KG1 (cell line): Measurements from ENCODE around the gene TNNI3.

Experiments
- DNase-seq: peaks from one replicate; lab custom pipeline; 2025; lab: John Stamatoyannopoulos, UW

Gene TNNI3

DNA sequence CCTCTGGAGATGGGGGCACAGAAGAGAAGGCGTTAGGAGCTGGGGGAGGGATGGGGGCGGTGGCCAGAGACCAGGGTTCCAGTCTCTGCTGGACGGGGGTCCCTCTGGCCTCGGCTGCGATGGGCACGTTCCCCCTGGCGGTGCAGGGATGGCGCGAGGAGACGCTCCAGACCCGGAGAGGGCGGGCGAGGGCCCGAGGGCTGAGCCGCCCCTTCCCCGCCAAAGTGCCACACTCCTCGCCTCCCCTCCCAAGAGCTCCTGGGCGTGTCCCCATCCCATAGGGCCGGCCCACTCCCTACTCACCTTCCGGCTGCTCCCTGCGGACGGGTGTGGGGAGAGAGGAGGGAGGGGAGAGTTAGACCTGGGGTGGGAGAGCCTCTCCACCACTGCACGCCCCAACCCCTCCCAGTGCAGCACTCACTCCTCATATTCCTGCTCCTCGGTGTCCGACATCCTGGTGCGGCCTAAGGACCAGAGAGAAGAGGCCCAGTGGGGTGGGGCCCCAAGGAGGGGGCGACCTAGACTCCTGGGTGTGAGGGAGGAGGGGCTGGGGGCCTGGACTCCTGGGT is 10.7 kb downstream of the TNNI3 start:
- DNase-seq = no peak

DNA sequence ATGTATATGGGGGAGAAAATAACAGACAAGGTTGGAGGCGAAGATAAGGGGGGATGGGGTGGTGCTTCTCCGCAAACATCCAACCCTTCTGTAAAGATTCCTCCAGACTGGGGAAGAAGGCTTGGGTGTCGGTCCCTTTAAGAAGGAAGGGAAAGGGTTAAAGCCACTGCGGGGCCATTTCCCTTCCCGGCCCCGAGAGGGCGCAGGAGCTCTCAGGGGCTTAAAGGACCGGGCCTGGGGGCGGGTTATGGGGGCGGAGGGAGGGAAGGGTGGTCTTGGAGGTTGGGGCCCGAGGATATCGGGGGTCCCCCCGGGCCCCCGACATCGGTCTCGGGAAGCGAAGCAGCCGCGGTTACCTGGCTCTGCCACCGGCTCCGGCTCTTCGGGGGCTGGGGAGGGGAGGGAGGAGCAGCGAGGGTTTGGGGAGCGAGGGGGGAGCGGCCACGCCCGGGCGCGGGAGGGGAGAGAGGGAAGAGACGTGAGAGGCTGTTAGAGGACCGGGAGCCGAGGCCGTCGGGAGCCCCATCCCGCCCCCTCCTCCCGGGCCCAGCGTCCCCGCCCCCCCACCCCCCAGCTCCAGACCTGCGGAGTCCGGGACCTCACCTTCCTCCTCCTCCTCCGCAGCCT is 11.3 kb downstream of the TNNI3 start:
- DNase-seq = peak; percentile 24

DNA sequence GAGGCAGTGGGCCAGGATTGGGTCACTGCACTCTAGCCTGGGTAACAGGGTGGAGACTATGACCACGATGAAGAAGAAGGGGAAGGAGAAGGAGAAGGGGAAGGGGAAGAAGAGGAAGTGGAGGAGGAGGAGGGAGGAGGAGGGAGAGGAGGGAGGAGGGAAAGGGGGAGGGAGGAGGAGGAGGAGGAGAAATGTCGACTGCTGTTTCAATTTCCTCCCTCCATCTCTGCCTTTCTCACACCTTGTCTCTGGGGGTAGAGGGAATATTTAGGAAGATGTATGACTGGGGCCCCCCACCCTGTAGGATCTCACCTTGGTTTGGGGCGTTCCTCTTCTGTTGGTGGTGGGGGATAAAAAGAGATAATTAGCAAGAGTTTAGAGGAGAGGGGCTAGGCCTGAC is 12.3 kb downstream of the TNNI3 start:
- DNase-seq = no peak

DNA sequence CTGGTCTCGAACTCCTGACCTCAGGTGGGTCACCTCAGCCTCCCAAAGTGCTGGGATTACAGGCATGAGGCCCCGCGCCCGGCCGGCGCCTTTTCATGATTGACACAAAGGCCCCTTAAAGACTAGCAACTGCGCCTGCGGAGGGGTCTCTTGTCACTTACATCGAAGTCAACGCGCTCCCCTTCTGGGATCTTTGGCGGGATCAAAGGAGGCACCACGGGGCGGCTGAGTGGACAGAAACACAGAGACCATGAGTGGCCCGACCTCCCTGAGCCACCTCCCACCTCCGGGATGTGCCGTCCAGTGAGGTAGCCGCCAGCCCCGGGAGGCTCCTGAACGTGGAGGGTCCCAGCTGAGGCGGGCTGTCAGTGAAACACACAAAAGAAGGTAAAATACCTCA is 15.8 kb downstream of the TNNI3 start:
- no peak for DNase-seq

DNA sequence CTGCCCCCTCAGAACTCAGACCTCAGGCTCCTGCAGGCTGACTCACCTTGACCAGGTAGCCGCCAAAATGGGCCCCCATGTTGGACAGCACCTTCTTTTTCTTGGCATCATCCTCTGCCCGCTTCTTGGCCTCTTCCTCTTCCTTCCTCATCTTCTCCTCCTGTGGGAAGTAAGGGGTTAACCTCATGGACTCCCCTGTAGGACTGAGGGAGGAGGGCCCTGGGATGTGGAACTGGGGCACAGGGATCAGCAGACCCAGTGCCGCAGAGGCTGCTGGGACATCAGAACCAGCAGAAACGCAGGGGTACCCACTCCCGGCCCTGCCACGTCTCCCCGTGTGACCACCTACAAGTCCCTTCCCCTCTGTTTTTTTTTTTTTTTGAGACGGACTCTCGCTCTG is 19.6 kb downstream of the TNNI3 start:
- no peak for DNase-seq

DNA sequence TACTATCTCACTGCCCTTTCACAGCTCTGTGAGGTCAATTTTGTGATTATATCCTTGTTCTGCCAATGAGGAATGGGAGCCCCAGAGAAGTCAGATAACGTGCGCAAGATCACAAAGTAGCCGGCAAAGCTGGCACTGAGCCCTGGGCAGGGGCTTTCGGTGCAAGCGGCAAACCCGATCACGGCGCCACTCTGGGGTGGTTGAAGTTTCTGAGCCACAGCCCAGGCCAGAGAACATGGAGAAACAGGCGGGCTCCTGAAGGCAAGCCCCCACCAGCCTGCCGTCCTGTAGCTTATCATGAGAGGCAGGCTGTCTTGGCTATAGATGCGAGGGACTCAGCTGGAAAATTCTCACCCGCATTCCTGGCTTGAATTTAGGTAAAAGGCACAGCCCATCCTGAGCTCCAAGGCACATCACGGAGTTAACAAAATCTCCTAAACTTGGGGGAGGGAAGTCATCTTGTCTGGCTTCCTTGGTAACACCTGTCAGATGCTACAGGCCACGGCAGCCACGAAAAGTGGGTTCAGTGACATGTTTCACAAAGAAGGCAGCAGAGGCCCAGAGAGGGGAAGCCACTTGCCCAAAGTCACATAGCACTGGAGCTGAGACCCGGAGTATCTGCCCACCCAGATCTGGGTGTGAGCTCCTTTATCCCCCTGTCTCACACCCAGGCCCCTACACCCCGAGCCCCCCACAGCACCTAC is 21.0 kb downstream of the TNNI3 start:
- no peak for DNase-seq

DNA sequence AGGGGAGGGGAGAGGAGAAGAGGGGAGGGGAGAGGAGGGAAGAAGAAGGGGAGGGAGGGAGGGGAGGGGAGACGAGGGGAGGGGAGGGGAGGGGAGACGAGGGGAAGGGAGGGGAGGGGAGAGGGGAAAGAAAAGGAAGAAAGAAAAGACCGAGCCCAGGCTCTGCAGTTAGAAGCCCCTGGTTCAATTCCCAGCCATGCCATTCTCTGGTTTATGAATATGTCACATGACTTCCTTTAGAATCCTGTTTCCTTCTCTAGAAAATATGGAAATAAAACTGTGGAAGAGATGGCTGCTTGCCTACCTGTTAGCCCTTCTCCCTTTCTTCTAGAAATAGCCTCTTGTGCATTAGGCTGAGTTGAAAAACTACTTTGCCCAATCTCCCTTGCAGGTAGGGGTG is 22.8 kb downstream of the TNNI3 start:
- no peak for DNase-seq

DNA sequence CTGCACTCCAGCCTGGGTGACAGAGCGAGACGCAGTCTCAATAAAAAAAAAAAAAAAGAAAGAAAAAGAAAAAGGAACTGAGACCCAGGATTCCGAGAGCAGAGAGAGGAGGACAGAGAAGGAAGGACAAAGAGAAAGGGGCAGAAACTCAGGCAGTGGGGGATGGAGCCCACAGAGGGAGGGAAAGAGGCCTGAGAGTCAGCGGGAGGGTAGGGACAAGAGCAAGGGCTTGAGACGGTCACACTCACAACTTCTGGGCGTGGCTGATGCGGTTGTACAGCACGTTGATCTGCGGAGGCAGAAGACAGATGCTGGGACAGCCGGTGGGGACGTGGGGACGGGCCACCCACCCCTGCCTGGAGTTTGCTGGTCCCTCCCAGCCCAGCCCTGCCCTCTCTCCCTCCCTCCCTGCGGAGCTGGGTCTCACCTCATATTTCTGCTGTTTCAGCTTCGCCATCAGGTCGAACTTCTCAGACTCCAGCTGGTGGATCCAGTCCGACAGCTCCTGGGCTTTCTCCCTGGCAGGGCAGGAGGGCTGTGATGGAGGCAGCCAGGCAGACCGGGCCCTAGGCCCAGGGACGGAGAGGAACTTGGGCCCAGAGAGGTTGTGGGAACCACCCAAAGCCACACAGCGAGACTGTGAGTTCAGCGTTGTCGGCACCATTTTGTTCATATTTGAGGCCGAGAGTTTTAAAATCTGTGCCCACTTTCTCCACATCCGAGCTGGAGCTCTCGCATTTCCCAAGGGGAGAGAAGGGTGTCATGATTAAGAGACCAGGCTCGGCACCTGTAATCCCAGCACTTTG is 23.7 kb downstream of the TNNI3 start:
- DNase-seq = no peak

DNA sequence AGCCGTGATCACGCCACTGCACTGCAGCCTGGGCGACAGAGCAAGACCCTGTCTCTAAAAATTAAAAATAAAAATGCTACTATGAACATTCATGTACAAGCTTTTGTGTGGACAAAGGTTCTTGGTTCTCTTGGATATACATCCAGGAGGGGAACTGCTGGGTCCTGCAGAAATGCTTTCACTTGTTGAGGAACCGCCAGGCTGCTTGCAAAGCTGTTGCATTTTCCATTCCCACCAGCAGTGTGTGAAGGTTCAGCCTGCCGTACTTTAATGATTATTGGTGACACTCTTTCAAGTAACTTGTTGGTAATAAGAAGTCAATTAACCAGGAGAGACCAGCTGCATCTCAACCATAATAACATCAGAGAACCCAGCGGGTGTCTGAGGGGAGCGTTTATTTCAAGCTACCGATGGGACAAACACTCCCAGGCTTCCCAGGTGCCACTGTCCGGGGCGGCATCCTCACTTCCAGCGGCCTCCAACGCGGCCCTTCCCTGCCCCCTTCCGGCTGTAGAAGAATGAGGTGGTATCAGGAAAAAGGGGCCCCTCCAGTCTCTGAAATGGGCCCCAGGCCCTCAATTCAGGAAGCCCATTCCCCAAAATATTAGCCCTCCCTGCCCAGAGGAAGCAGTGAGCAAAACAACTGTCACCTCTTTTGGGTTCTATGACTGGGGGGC is 24.9 kb downstream of the TNNI3 start:
- DNase-seq = no peak

DNA sequence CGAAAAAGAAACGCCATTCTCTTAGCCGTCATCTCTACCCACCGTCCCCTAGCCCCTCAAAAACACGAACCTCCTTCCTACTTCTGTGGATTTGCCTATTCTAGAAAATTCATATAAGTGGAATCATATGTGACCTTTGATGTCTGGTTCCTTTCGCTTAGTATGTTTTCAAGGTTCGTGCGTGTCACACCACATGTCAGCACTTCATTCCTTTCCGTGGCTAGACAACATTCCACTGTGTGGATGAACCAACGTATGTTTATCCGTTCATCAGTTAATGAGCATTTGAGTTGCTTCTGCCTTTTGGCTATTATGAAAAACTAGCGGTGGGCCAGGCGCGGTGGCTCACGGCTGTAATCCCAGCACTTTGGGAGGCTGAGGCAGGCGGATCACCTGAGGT is 26.1 kb downstream of the TNNI3 start:
- no peak for DNase-seq

DNA sequence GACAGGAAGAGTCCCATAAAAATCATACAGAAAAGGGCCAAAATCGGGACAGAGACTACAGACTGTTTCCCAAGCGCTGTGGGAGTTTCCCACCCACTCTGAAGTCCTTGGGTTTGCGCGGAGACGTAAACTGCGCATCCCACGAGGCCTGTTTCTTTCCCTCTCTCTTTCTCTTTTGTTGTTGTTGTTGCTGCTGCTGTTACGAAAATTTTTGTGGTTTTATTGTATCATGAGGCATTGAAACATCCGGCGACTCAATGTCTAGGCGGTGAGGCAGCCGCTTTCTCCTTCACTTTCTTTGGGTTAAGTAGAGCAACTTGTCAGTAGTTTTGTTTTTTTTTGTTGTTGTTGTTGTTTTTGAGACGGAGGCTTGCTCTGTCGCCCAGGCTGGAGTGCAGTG is 38.5 kb downstream of the TNNI3 start:
- no peak for DNase-seq

DNA sequence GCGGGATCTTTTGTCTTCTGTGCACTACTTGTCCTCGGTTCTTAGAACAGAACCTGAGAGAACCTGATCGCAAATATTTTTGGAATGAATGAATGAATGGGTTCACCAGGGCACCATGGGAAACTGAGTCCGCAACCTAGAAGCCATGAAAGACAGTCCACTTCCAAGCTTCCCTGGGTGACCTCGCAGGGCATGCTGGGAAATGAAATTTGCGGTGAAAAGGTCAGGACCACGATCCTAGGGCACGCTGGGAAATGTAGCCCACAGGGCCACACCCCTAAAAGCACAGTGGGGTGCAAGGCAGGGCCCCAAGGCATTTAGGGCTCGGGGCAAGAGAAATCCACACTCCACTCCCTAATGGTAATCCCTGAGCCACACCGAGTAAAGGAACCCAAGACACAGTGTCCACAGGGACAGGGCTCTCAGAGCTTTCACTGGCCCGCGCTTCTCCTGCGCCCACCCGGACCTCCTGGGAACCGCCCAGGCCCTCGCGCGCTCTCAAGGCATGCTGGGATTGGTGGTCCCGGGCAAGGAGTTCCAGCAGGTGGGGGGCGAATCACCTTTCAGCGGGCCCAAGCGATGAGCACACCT is 39.0 kb downstream of the TNNI3 start:
- DNase-seq = no peak

DNA sequence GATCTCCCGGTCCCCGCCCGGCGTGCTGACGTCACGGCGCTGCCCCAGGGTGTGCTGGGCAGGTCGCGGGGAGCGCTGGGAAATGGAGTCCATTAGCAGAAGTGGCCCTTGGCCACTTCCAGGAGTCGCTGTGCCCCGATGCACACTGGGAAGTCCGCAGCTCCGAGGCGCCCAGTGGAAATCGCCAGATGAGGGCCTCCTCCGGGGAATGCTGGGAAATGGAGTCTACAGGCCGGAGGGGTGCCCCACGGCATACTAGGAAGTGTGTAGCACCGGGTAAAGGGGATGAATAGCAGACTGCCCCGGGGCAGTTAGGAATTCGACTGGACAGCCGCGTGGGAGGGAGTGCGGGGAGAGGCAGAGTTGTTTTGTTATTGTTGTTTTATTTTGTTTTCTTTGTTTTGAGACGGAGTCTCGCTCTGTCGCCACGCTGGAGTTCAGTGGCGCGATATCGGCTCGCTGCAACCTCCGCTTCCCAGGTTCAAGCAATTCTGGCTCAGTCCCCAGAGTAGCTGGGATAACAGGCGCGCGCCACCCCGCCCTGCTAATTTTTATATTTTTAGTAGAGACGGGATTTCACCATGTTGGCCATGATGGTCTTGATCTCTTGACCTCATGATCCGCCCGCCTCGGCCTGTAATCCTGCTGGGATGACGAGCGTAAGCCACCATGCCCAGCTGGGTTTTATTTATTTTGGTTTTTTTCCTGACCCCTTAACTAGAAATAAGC is 39.7 kb downstream of the TNNI3 start:
- DNase-seq = peak; percentile 97

DNA sequence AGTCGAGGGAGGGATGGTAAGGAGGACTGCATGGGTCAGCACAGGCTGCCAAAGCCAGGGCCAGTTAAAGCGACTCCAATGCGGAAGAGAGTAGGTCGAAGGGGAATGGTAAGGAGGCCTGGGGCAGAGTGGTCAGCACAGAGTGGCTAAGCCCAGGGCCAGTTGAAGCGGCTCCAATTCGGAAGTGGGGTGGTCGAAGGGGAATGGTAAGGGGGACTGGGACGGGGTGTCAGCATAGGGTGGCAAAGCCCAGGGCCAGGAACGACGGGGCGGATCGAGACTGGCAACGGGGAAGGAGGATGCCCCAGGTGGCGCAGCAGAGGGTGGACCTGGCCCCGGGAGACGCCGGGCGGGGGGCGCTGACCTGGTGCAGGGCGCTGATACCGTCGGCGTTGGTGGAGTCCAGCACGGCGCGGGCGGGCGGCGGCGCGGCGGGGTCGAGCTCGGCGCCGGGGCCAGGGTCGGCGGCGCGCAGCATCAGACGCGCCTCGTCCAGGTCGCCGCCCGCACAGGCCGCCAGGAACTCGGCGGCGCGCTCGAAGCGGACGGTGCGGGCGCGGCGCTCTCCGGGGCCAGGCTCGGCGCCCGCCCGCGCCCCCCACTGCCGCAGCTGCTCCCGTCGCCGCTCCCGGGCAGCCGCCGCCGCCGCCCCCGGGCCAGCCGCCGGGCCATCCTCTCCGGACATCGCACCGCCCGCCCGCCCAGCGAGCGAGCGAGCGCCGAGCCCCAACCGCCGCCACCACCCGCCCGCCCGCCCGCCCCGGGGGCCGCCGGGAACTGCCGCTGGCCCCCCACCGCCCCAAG is 40.5 kb downstream of the TNNI3 start, which contains the start of gene PPP1R12C:
PPP1R12C (minus strand) TSS at position 779 of the 804 bp plus-strand sequence; CDS start at position 685, 94 bp downstream.
- DNase-seq = no peak

DNA sequence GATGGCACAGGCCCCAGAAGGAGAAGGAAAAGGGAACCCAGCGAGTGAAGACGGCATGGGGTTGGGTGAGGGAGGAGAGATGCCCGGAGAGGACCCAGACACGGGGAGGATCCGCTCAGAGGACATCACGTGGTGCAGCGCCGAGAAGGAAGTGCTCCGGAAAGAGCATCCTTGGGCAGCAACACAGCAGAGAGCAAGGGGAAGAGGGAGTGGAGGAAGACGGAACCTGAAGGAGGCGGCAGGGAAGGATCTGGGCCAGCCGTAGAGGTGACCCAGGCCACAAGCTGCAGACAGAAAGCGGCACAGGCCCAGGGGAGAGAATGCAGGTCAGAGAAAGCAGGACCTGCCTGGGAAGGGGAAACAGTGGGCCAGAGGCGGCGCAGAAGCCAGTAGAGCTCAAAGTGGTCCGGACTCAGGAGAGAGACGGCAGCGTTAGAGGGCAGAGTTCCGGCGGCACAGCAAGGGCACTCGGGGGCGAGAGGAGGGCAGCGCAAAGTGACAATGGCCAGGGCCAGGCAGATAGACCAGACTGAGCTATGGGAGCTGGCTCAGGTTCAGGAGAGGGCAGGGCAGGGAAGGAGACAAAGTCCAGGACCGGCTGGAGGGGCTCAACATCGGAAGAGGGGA is 41.2 kb downstream of the TNNI3 start:
- no peak for DNase-seq

DNA sequence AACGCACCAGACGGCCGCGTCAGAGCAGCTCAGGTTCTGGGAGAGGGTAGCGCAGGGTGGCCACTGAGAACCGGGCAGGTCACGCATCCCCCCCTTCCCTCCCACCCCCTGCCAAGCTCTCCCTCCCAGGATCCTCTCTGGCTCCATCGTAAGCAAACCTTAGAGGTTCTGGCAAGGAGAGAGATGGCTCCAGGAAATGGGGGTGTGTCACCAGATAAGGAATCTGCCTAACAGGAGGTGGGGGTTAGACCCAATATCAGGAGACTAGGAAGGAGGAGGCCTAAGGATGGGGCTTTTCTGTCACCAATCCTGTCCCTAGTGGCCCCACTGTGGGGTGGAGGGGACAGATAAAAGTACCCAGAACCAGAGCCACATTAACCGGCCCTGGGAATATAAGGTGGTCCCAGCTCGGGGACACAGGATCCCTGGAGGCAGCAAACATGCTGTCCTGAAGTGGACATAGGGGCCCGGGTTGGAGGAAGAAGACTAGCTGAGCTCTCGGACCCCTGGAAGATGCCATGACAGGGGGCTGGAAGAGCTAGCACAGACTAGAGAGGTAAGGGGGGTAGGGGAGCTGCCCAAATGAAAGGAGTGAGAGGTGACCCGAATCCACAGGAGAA is 42.0 kb downstream of the TNNI3 start:
- no peak for DNase-seq

DNA sequence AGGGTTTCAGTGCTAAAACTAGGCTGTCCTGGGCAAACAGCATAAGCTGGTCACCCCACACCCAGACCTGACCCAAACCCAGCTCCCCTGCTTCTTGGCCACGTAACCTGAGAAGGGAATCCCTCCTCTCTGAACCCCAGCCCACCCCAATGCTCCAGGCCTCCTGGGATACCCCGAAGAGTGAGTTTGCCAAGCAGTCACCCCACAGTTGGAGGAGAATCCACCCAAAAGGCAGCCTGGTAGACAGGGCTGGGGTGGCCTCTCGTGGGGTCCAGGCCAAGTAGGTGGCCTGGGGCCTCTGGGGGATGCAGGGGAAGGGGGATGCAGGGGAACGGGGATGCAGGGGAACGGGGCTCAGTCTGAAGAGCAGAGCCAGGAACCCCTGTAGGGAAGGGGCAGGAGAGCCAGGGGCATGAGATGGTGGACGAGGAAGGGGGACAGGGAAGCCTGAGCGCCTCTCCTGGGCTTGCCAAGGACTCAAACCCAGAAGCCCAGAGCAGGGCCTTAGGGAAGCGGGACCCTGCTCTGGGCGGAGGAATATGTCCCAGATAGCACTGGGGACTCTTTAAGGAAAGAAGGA is 42.9 kb downstream of the TNNI3 start:
- no peak for DNase-seq

DNA sequence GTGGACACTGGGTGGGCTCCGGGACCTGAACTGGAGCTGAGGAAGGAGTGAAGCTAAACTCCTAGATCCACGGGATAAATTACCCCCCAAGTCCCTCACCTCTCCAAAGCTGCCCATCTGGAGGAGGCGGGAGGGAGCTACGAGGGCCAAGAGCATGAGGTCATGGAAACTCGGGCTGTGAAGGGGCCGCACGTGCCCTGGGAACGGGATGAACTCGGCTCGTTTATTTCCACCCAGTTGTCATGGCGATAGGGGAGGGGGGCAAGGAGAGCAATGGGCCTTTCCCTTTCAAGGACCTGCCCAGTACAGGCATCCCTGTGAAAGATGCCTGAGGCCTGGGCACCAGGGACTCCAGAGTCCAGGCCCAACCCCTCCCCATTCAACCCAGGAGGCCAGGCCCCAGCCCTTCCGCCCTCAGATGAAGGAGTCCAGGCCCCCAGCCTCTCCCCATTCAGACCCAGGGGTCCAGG is 43.9 kb downstream of the TNNI3 start:
- no peak for DNase-seq
